ENCODE results near the gene KLHL29. TPM values are rescaled to one million over a fixed set of nuclear protein-coding genes. Genes with fewer than 3 reads are reported as not detected.

The KLHL29 gene
- total and polyA plus RNA-seq, 4 experiments from 2014 or later: 0.24 to 2.4 (median 1.9) TPM; not detected in 1

- peaks cover 16 to 17% of the 10 kb centered on the region in 2 donors for H3K36me3 Mint-ChIP-seq
- no peak for DNase-seq
- POLR2A ChIA-PET (ENCODE audit: partially characterized antibody): no interaction called here
- no peaks in the 10 kb centered on the region for H3K9me3 ChIP-seq (ENCODE audit: control insufficient read depth in 1 of 2, low read length in 2 of 2)
- peak overlapping the region in 1 of 7 donors; percentile 54 for H3K27ac Mint-ChIP-seq
- no peaks in the 10 kb centered on the region for H3K27me3 ChIP-seq (ENCODE audit: insufficient read depth, low read length)
- H3K4me3 Mint-ChIP-seq: no peak overlapping the region
- peaks cover 0 to 4% (median 1%) of the 10 kb centered on the region in 4 donors for H3K4me1 Mint-ChIP-seq
- H3K27me3 Mint-ChIP-seq: no peaks in the 10 kb centered on the region
- H3K4me1 ChIP-seq (ENCODE audit: insufficient read depth, low read length): no peaks in the 10 kb centered on the region
- H3K9me3 Mint-ChIP-seq: peaks cover 0 to 3% (median 0%) of the 10 kb centered on the region in 8 donors
- intact Hi-C loops (cut with micrococcal nuclease): no loop called here
- H3K36me3 ChIP-seq (ENCODE audit: insufficient read depth, low read length): no peaks in the 10 kb centered on the region
- CTCF ChIA-PET (ENCODE audit: partially characterized antibody): no interaction called here
- no peak overlapping the region for H3K4me3 ChIP-seq (ENCODE audit: low read length in 2 of 2)
- H3K27ac ChIP-seq (ENCODE audit: low read depth, low read length): no peak overlapping the region
Observed at GRCh38 chr2:23698721-23699579, 314.0 kb downstream of the KLHL29 start.

- H3K4me1 Mint-ChIP-seq: peaks cover 0 to 2% (median under 1%) of the 10 kb centered on the region in 4 donors
- no peak overlapping the region for H3K27ac ChIP-seq (ENCODE audit: low read depth, low read length)
- no peaks in the 10 kb centered on the region for H3K4me1 ChIP-seq (ENCODE audit: insufficient read depth, low read length)
- ChIA-PET POLR2A (ENCODE audit: partially characterized antibody) (no interaction called here), CTCF (ENCODE audit: partially characterized antibody) (no interaction called here)
- intact Hi-C loops (cut with micrococcal nuclease): no loop called here
- peaks cover 0 to 3% (median 0%) of the 10 kb centered on the region in 8 donors for H3K9me3 Mint-ChIP-seq
- no peak overlapping the region for H3K4me3 Mint-ChIP-seq
- DNase-seq: no peak
- H3K4me3 ChIP-seq (ENCODE audit: low read length in 2 of 2): no peak overlapping the region
- no peaks in the 10 kb centered on the region for H3K27me3 Mint-ChIP-seq
- H3K36me3 Mint-ChIP-seq: peaks cover 16 to 17% of the 10 kb centered on the region in 2 donors
- no peaks in the 10 kb centered on the region for H3K9me3 ChIP-seq (ENCODE audit: control insufficient read depth in 1 of 2, low read length in 2 of 2)
- H3K27ac Mint-ChIP-seq: peak overlapping the region in 1 of 7 donors; percentile 75
- H3K27me3 ChIP-seq (ENCODE audit: insufficient read depth, low read length): no peaks in the 10 kb centered on the region
- H3K36me3 ChIP-seq (ENCODE audit: insufficient read depth, low read length): no peaks in the 10 kb centered on the region
Observed at GRCh38 chr2:23699580-23699925, 314.6 kb downstream of the KLHL29 start.

- no peaks in the 10 kb centered on the region for H3K27me3 ChIP-seq (ENCODE audit: insufficient read depth, low read length)
- ChIA-PET CTCF (ENCODE audit: partially characterized antibody) (no interaction called here), POLR2A (ENCODE audit: partially characterized antibody) (no interaction called here)
- Mint-ChIP-seq H3K4me1 (peaks cover 0 to 2% (median 0%) of the 10 kb centered on the region in 4 donors), H3K27me3 (no peaks in the 10 kb centered on the region), H3K9me3 (peaks cover 0 to 3% (median 0%) of the 10 kb centered on the region in 8 donors), H3K27ac (peak overlapping the region in 2 of 7 donors; percentile 55 to 85), H3K4me3 (no peak overlapping the region), H3K36me3 (peaks cover 19 to 21% of the 10 kb centered on the region in 2 donors)
- H3K27ac ChIP-seq (ENCODE audit: low read depth, low read length): no peak overlapping the region
- H3K36me3 ChIP-seq (ENCODE audit: insufficient read depth, low read length): no peaks in the 10 kb centered on the region
- no peak overlapping the region for H3K4me3 ChIP-seq (ENCODE audit: low read length in 2 of 2)
- no peaks in the 10 kb centered on the region for H3K9me3 ChIP-seq (ENCODE audit: control insufficient read depth in 1 of 2, low read length in 2 of 2)
- DNase-seq: no peak
- intact Hi-C loops (cut with micrococcal nuclease): no loop called here
- no peaks in the 10 kb centered on the region for H3K4me1 ChIP-seq (ENCODE audit: insufficient read depth, low read length)
Observed at GRCh38 chr2:23700627-23701026, 315.6 kb downstream of the KLHL29 start.

- no peak overlapping the region for H3K4me3 ChIP-seq (ENCODE audit: low read length in 2 of 2)
- ChIA-PET POLR2A (ENCODE audit: partially characterized antibody) (no interaction called here), CTCF (ENCODE audit: partially characterized antibody) (no interaction called here)
- no peaks in the 10 kb centered on the region for H3K9me3 ChIP-seq (ENCODE audit: control insufficient read depth in 1 of 2, low read length in 2 of 2)
- Mint-ChIP-seq H3K36me3 (peaks cover 38 to 39% of the 10 kb centered on the region in 2 donors), H3K27ac (no peak overlapping the region), H3K4me1 (peaks cover 0 to 2% (median 0%) of the 10 kb centered on the region in 4 donors), H3K4me3 (no peak overlapping the region), H3K27me3 (no peaks in the 10 kb centered on the region), H3K9me3 (peaks cover 0 to 4% (median 0%) of the 10 kb centered on the region in 8 donors)
- H3K27ac ChIP-seq (ENCODE audit: low read depth, low read length): no peak overlapping the region
- intact Hi-C loops (cut with micrococcal nuclease): no loop called here
- no peaks in the 10 kb centered on the region for H3K4me1 ChIP-seq (ENCODE audit: insufficient read depth, low read length)
- no peaks in the 10 kb centered on the region for H3K27me3 ChIP-seq (ENCODE audit: insufficient read depth, low read length)
- H3K36me3 ChIP-seq (ENCODE audit: insufficient read depth, low read length): peaks cover 4% of the 10 kb centered on the region
- DNase-seq: no peak
Observed at GRCh38 chr2:23703037-23703582, 318.1 kb downstream of the KLHL29 start.

- H3K36me3 ChIP-seq (ENCODE audit: insufficient read depth, low read length): peaks cover 4% of the 10 kb centered on the region
Observed at GRCh38 chr2:23703583-23704385, 318.8 kb downstream of the KLHL29 start.

GRCh38 chr2:23705771-23706612, 321.0 kb downstream of the KLHL29 start:
- Histone ChIP-seq H3K36me3 (ENCODE audit: insufficient read depth, low read length) (peaks cover 4% of the 10 kb centered on the region), H3K27ac (ENCODE audit: low read depth, low read length) (no peak overlapping the region), H3K9me3 (ENCODE audit: control insufficient read depth in 1 of 2, low read length in 2 of 2) (no peaks in the 10 kb centered on the region), H3K4me3 (ENCODE audit: low read length in 2 of 2) (no peak overlapping the region), H3K27me3 (ENCODE audit: insufficient read depth, low read length) (no peaks in the 10 kb centered on the region), H3K4me1 (ENCODE audit: insufficient read depth, low read length) (no peaks in the 10 kb centered on the region)
- H3K4me1 Mint-ChIP-seq: no peaks in the 10 kb centered on the region
- CTCF ChIA-PET (ENCODE audit: partially characterized antibody): no interaction called here
- POLR2A ChIA-PET (ENCODE audit: partially characterized antibody): no interaction called here
- no peak overlapping the region for H3K27ac Mint-ChIP-seq
- H3K36me3 Mint-ChIP-seq: peaks cover 46 to 47% of the 10 kb centered on the region in 2 donors
- H3K9me3 Mint-ChIP-seq: peaks cover 0 to 2% (median 0%) of the 10 kb centered on the region in 8 donors
- no peaks in the 10 kb centered on the region for H3K27me3 Mint-ChIP-seq
- no peak overlapping the region for H3K4me3 Mint-ChIP-seq
- intact Hi-C loops (cut with micrococcal nuclease): no loop called here
- no peak for DNase-seq

More at GRCh38 chr2:23703583-23704385, 318.8 kb downstream of the KLHL29 start:
- POLR2A ChIA-PET (ENCODE audit: partially characterized antibody): no interaction called here
- no peak overlapping the region for H3K4me3 Mint-ChIP-seq
- H3K36me3 Mint-ChIP-seq: peaks cover 41 to 43% of the 10 kb centered on the region in 2 donors
- Histone ChIP-seq H3K27ac (ENCODE audit: low read depth, low read length) (no peak overlapping the region), H3K4me3 (ENCODE audit: low read length in 2 of 2) (no peak overlapping the region), H3K27me3 (ENCODE audit: insufficient read depth, low read length) (no peaks in the 10 kb centered on the region), H3K4me1 (ENCODE audit: insufficient read depth, low read length) (no peaks in the 10 kb centered on the region), H3K9me3 (ENCODE audit: control insufficient read depth in 1 of 2, low read length in 2 of 2) (no peaks in the 10 kb centered on the region)
- peak overlapping the region in 1 of 7 donors; percentile 65 for H3K27ac Mint-ChIP-seq
- H3K27me3 Mint-ChIP-seq: no peaks in the 10 kb centered on the region
- H3K4me1 Mint-ChIP-seq: peaks cover 0 to 2% (median 0%) of the 10 kb centered on the region in 4 donors
- intact Hi-C loops (cut with micrococcal nuclease): no loop called here
- CTCF ChIA-PET (ENCODE audit: partially characterized antibody): no interaction called here
- DNase-seq: no peak
- H3K9me3 Mint-ChIP-seq: peaks cover 0 to 4% (median 0%) of the 10 kb centered on the region in 8 donors

Data from CD4-positive, alpha-beta memory T cell (primary cell).